ENCODE results near the gene NOL4L. TPM values are rescaled to one million over a fixed set of nuclear protein-coding genes. Genes with fewer than 3 reads are reported as not detected.

NOL4L gene
- total RNA-seq, 1 experiment from 2014 or later, result 1.4 TPM

DNA sequence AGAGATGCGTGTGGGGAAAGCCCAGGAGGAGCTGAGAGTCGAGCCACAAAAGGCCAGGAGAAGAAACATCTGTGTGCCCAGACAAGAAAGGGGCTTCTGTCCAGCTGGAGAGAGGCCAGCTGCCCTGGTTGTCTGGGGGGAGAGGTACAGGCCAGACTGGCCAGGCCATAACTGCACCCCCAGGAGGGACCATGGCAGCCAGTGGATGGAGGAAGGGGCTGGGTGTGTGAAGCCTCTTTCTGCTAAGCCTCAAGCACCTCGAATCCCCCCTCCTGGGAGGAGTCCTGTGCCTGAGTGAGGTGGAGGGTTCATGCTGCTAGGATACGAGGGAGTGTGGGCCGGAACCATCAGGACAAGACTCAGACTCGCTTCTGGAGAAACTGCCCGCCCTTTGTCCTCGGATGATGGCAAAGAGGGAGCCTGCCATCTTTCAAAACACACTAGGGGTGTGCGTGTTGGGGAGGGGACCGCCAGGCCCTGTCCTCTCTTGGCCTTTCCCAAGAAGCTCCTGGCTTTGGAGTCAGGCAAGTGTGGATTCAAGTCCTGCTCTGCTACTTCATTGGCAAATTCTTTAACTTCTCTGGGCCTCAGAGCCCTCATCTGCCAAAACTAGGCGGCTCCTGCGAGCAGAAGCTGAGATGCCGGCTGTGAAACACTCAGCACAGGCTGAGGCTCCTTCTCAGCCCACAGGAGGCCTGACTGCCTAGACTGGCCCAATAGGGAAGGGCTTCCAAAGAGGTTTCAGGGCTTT is 136.7 kb downstream of the NOL4L start:
- POLR2A ChIA-PET (ENCODE audit: low non-redundant PET), result no interaction called here
- no peak for DNase-seq (ENCODE audit: low spot score)
- intact Hi-C loops (cut with micrococcal nuclease; ENCODE audit: unreplicated experiment), result no loop called here

DNA sequence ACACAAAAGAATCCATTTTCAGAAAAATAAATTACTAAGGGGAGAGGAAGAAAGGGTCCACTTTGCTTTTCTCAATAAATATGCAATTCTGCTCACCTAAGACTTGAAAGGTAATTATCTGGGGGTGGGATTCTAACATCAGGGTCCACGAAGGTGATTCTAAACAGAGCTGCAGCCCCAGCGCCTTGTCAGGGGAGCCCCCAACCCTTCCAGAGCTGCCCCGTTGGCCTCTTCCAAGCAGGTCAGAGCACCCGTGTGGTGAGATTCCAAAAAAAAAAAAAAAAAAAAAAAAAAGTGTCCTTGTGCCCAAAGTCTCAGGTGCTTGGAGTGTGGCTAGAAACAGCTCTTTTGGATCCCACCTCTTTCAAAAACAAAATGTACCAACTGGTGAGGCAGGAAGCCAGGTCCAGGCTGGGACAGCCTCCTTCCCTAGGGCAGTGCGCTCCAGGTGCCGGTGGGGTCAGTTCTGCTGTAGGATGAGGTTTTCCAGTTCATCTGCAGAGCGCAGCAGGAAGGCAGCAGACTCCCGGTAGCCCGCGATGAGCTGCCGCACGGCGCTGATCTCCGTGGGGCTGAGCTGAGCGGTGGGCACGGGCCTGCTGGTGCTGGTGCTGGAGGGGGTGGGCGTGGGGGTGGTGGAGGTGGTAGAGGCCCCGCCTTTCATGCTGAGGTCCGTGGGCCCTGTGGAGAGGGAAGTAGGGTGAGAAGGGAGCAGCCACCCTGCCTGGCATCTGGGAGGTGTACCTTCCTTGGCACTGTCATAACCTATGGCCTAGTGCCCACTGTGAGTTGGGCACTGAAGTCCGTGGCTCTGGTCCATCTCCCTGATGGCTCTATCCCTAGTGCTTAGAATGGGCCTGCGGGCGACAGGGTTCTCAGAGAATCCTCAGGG is 137.8 kb downstream of the NOL4L start:
- H3K27ac ChIP-seq (ENCODE audit: low read depth, low read length, poor library complexity, severe bottlenecking), result no peak overlapping the region
- no peaks in the 10 kb centered on the region for H3K4me1 ChIP-seq (ENCODE audit: insufficient read depth, low read length, poor library complexity, severe bottlenecking)
- H3K4me3 ChIP-seq (ENCODE audit: low read depth, low read length, poor library complexity, severe bottlenecking), result no peak overlapping the region
- intact Hi-C loops (cut with micrococcal nuclease; ENCODE audit: unreplicated experiment), result no loop called here
- H3K27me3 ChIP-seq (replicated peaks; ENCODE audit: insufficient read depth, low read depth, low read length, poor library complexity), result no peaks in the 10 kb centered on the region
- no peak for TF ChIP-seq EZH2 (IDR thresholded peaks at IDR 0.05; ENCODE audit: borderline replicate concordance, low read depth, low read length, poor library complexity, severe bottlenecking)
- H3K36me3 ChIP-seq (ENCODE audit: insufficient read depth, low read length, poor library complexity, severe bottlenecking), result no peaks in the 10 kb centered on the region
- ChIA-PET POLR2A (ENCODE audit: low non-redundant PET) (no interaction called here), CTCF (interaction anchor here (0.6 kb wide), 1 partner anchor 89 kb away, joined by 3 read pairs; the partner anchor contains the start of gene ASXL1)
- DNase-seq (ENCODE audit: low spot score), result no peak
- BruUV-seq (replicated peaks), result no TSS peak
- H3K9me3 ChIP-seq (ENCODE audit: low read depth, low read length, poor library complexity, severe bottlenecking), result no peaks in the 10 kb centered on the region

More for the DNA sequence above, 136.7 kb downstream of the NOL4L start:
- no peak for TF ChIP-seq EZH2 (IDR thresholded peaks at IDR 0.05; ENCODE audit: borderline replicate concordance, low read depth, low read length, poor library complexity, severe bottlenecking)
- TF ChIP-seq, protein P1, sequence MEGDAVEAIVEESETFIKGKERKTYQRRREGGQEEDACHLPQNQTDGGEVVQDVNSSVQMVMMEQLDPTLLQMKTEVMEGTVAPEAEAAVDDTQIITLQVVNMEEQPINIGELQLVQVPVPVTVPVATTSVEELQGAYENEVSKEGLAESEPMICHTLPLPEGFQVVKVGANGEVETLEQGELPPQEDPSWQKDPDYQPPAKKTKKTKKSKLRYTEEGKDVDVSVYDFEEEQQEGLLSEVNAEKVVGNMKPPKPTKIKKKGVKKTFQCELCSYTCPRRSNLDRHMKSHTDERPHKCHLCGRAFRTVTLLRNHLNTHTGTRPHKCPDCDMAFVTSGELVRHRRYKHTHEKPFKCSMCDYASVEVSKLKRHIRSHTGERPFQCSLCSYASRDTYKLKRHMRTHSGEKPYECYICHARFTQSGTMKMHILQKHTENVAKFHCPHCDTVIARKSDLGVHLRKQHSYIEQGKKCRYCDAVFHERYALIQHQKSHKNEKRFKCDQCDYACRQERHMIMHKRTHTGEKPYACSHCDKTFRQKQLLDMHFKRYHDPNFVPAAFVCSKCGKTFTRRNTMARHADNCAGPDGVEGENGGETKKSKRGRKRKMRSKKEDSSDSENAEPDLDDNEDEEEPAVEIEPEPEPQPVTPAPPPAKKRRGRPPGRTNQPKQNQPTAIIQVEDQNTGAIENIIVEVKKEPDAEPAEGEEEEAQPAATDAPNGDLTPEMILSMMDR (conservative IDR thresholded peaks at IDR 0.05; ENCODE audit: low read depth, low read length), result no peak
- H3K9me3 ChIP-seq (ENCODE audit: low read depth, low read length, poor library complexity, severe bottlenecking), result no peaks in the 10 kb centered on the region
- CTCF ChIA-PET, result no interaction called here
- BruUV-seq (replicated peaks), result no TSS peak
- H3K36me3 ChIP-seq (ENCODE audit: insufficient read depth, low read length, poor library complexity, severe bottlenecking), result no peaks in the 10 kb centered on the region
- no peaks in the 10 kb centered on the region for H3K4me1 ChIP-seq (ENCODE audit: insufficient read depth, low read length, poor library complexity, severe bottlenecking)
- no peak overlapping the region for H3K4me3 ChIP-seq (ENCODE audit: low read depth, low read length, poor library complexity, severe bottlenecking)
- no peaks in the 10 kb centered on the region for H3K27me3 ChIP-seq (replicated peaks; ENCODE audit: insufficient read depth, low read depth, low read length, poor library complexity)
- H3K27ac ChIP-seq (ENCODE audit: low read depth, low read length, poor library complexity, severe bottlenecking), result no peak overlapping the region

DNA sequence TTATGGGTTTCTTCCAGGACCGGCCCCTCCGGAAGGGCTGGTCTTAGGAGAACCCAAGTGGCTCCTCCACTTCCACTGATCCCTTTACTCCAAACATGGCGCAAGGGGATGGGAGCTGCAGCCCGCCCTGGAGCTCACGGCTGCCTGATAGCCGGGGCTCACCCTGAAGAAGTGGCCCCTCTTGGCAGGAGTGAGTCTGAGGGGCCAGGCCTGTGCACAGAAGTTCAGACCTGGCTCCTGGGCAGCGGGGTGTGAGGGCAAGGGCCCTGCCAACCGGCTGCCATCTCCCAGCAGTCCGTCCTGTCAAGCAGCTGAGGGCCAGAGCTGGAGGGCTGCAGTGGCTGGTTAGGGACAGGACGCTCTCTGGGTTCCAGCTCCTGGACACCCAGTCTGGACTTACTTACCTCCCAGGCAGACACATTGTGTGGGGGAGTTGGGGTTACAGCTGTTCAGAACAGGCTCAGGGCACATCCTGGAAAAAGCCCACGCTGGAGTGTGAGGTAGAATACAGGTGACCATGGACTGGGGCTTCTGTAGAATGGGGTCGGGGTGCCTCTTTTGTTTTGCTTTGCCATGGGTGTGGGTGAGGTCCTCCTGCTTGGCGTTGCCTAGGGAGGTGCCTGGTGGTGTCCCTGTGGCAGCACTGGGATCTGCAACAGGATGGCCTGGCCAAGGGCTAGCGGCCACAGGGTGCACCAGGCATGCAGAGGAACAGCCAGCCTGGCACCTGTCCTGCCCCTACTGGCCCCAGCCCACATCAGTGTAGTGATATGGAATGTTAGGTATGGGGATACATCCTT is 138.6 kb downstream of the NOL4L start:
- intact Hi-C loops (cut with micrococcal nuclease; ENCODE audit: unreplicated experiment), result no loop called here
- no TSS peak for BruUV-seq (replicated peaks)
- H3K9me3 ChIP-seq (ENCODE audit: low read depth, low read length, poor library complexity, severe bottlenecking), result no peaks in the 10 kb centered on the region
- DNase-seq (ENCODE audit: low spot score), result no peak
- ChIA-PET POLR2A (ENCODE audit: low non-redundant PET) (no interaction called here), CTCF (no interaction called here)
- TF ChIP-seq, protein P1 (conservative IDR thresholded peaks at IDR 0.05; ENCODE audit: low read depth, low read length), result no peak
- TF ChIP-seq EZH2 (IDR thresholded peaks at IDR 0.05; ENCODE audit: borderline replicate concordance, low read depth, low read length, poor library complexity, severe bottlenecking), result no peak
- no peaks in the 10 kb centered on the region for H3K36me3 ChIP-seq (ENCODE audit: insufficient read depth, low read length, poor library complexity, severe bottlenecking)
- no peaks in the 10 kb centered on the region for H3K4me1 ChIP-seq (ENCODE audit: insufficient read depth, low read length, poor library complexity, severe bottlenecking)
- H3K27ac ChIP-seq (ENCODE audit: low read depth, low read length, poor library complexity, severe bottlenecking), result no peak overlapping the region
- no peak overlapping the region for H3K4me3 ChIP-seq (ENCODE audit: low read depth, low read length, poor library complexity, severe bottlenecking)
- no peaks in the 10 kb centered on the region for H3K27me3 ChIP-seq (replicated peaks; ENCODE audit: insufficient read depth, low read depth, low read length, poor library complexity)

Data from A673 (cell line).